Activated naive CD8-positive, alpha-beta T cell treated with anti-CD3 and anti-CD28 coated beads, Interleukin-2, amount 10 ng/mL, durations not matched to agents 7 days and 5 days (primary cell): ENCODE results near the gene KRT20. TPM values are rescaled to one million over a fixed set of nuclear protein-coding genes. Genes with fewer than 3 reads are reported as not detected.
"Not testable (repeated sequence)": the region's sequence is repeated elsewhere in the genome, so short reads cannot be mapped to it uniquely, and the experiment has no call there.

Experiments used
- ATAC-seq: fragments of 150-1000 bp; cut with Tn5 transposase; one replicate; pipeline ENCODE4 v1.10.0; 2021; ENCODE audit warnings: low read depth, moderate library complexity
- POLR2A ChIA-PET: fragments of 350-600 bp; sonication (Branson Sonifier 250); formaldehyde crosslinking; loops from one replicate; lab custom pipeline; 2021; ENCODE audit warnings: antibody characterized with exemption; lab: Charles Lee
- DNase-seq: peaks from one replicate; pipeline ENCODE4 v3.0.0; 2021
- H3K27ac Mint-ChIP-seq: one replicate; pipeline ENCODE4 v1.8.0; 2022; ENCODE audit warnings: mild to moderate bottlenecking, mixed read lengths
- H3K27me3 Mint-ChIP-seq: one replicate; pipeline ENCODE4 v1.8.0; 2022; ENCODE audit warnings: mild to moderate bottlenecking, moderate library complexity, mixed read lengths
- H3K36me3 Mint-ChIP-seq: one replicate; pipeline ENCODE4 v1.8.0; 2021; ENCODE audit warnings: mild to moderate bottlenecking, mixed read lengths
- H3K4me1 Mint-ChIP-seq: one replicate; pipeline ENCODE4 v1.8.0; 2021; ENCODE audit warnings: mixed read lengths
- H3K4me3 Mint-ChIP-seq: one replicate; pipeline ENCODE4 v1.8.0; 2022; ENCODE audit warnings: mild to moderate bottlenecking, moderate library complexity, mixed read lengths
- H3K9me3 Mint-ChIP-seq: one replicate; pipeline ENCODE4 v1.8.0; 2021; ENCODE audit warnings: mixed read lengths
- total RNA-seq, 2 experiments: library from RNA; stranded (reverse); gene quantifications; one replicate each; pipeline ENCODE4 v1.2.3, GENCODE V29; 2021

KRT20 gene, protein sequence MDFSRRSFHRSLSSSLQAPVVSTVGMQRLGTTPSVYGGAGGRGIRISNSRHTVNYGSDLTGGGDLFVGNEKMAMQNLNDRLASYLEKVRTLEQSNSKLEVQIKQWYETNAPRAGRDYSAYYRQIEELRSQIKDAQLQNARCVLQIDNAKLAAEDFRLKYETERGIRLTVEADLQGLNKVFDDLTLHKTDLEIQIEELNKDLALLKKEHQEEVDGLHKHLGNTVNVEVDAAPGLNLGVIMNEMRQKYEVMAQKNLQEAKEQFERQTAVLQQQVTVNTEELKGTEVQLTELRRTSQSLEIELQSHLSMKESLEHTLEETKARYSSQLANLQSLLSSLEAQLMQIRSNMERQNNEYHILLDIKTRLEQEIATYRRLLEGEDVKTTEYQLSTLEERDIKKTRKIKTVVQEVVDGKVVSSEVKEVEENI
- not detected for total RNA-seq

DNA sequence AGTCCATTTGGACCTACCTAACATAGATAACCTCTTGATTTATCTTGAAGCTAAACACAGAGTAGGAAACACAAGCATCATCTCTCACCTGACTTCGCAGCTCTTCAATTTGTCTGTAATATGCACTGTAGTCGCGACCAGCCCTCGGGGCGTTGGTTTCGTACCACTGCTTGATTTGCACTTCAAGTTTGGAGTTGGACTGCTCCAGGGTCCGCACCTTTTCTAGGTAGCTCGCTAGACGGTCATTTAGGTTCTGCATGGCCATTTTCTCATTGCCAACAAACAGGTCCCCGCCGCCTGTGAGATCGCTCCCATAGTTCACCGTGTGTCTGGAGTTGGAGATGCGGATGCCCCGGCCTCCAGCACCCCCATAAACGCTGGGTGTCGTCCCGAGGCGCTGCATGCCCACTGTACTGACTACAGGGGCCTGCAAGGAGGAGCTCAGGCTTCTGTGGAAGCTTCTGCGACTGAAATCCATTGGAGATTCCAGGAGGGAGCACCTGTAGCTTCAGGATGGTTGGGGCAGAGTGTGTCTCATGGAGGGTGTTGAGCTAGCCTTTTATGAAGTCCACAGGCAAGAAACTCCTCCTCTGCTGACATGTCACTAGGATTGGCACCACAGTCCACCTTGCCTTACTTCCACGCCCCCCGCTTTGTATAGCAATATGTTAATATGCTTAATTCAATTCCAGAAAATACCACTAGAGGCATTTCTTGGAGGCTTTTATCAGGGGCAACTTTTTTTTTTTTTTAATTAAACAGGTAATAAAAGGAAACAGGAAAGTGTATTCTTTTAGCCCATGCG lies at the start of gene KRT20:
KRT20 (minus strand) TSS at position 535 of the 805 bp plus-strand sequence; CDS start at position 478, 57 bp downstream.
- peaks cover 45% of the 10 kb centered on the region for H3K27me3 Mint-ChIP-seq
- H3K4me1 Mint-ChIP-seq, result no peaks in the 10 kb centered on the region
- DNase-seq (no peak), ATAC-seq (no peak)
- no peaks in the 10 kb centered on the region for H3K36me3 Mint-ChIP-seq
- H3K27ac Mint-ChIP-seq, result no peak within 1 kb of the TSS
- H3K4me3 Mint-ChIP-seq, result no peak within 1 kb of the TSS
- H3K9me3 Mint-ChIP-seq, result no peaks in the 10 kb centered on the region
- POLR2A ChIA-PET, result no interaction called here

DNA sequence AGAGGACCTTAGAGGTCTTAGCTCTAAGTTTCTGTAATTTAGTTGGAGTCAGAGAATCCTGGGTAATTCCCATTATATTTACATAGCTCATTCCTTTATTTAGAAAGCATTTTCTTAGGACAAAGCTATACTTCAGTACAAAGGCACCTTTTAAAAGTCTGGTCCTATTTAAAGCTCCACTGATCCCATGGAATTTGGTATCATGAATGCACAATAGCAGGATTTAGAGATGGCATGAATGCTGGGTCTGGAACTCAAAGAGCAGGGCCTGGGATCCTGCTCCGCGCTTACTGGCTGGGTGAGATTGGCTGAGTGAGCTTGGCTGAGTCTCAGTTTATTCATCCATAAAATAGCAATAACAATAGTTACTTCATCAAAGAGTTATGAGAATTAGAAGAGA lies 47.6 kb upstream of the KRT20 start:
- no peak for DNase-seq
- H3K4me3 Mint-ChIP-seq, result no peak overlapping the region
- H3K27me3 Mint-ChIP-seq, result peaks cover 15% of the 10 kb centered on the region
- H3K36me3 Mint-ChIP-seq, result no peaks in the 10 kb centered on the region
- no peak overlapping the region for H3K27ac Mint-ChIP-seq
- POLR2A ChIA-PET, result no interaction called here
- ATAC-seq, result no peak
- H3K4me1 Mint-ChIP-seq, result no peaks in the 10 kb centered on the region
- no peaks in the 10 kb centered on the region for H3K9me3 Mint-ChIP-seq

DNA sequence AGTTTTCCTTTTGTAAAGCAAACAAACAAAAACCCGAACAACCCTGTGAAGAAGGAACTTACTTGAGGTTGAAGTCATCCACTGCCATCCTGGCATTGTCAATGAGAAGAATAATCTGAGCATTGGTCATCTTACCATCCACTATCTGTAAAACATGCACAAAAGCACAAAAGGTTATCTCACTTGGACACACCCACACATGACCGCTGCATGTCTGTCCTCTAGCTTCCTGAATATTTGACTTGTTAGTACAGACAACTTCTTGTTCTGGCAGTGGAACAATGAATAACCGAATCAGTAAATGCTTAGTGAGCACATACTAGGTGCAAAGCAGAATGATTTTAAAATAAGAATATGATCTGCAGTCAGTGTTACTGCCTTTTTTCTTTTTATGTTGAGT lies 46.3 kb upstream of the KRT20 start:
- H3K4me1 Mint-ChIP-seq, result no peaks in the 10 kb centered on the region
- H3K27ac Mint-ChIP-seq, result no peak overlapping the region
- no peak for ATAC-seq
- peaks cover 23% of the 10 kb centered on the region for H3K27me3 Mint-ChIP-seq
- no peak overlapping the region for H3K4me3 Mint-ChIP-seq
- no peaks in the 10 kb centered on the region for H3K9me3 Mint-ChIP-seq
- no peak for DNase-seq
- H3K36me3 Mint-ChIP-seq, result no peaks in the 10 kb centered on the region
- POLR2A ChIA-PET, result no interaction called here

DNA sequence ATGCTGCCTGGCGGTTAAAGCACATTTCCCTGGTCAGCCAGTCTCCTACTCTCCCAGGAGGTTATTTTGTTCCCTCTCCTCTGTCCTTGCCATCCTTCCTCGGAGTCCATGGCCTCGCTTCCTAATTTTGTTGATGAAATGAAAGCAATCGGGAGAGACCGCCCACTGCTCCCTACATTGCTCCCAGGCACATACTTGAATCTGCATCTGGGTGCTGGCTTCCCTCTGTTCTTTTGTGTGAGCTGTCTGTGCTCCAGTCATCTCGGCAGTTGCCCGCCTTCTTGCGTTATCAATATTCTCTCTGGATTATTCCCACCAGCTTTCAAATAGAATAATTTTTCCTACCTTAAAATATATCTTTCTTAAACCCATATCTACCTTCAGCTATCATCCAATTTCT lies 41.3 kb upstream of the KRT20 start:
- no peaks in the 10 kb centered on the region for H3K36me3 Mint-ChIP-seq
- no peaks in the 10 kb centered on the region for H3K9me3 Mint-ChIP-seq
- peaks cover under 1% of the 10 kb centered on the region for H3K4me1 Mint-ChIP-seq
- no peak overlapping the region for H3K4me3 Mint-ChIP-seq
- ATAC-seq (no peak), DNase-seq (no peak)
- no peak overlapping the region for H3K27ac Mint-ChIP-seq
- peaks cover 15% of the 10 kb centered on the region for H3K27me3 Mint-ChIP-seq
- POLR2A ChIA-PET, result no interaction called here

DNA sequence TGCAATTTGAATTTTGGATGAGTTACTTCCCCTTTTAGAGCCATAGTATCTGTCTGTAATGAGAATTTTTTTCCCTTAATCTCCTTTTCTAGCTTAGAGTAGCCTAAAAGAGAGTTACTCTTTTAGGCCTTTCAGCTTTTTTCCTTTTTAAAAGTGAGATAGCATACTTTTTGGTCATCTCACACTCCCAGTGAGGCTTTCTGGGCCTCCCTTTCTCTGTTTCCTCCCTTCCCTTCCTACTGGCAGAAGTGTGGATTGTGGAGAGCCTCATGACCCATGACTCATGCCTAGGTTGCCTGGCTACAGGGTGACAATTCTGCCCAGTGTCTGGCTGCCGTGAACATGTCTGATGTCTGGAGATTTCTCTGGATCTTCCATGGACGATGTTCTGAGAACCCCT lies 37.2 kb upstream of the KRT20 start:
- peaks cover 3% of the 10 kb centered on the region for H3K4me1 Mint-ChIP-seq
- POLR2A ChIA-PET, result no interaction called here
- no peaks in the 10 kb centered on the region for H3K9me3 Mint-ChIP-seq
- no peak overlapping the region for H3K4me3 Mint-ChIP-seq
- peaks cover 13% of the 10 kb centered on the region for H3K27me3 Mint-ChIP-seq
- H3K27ac Mint-ChIP-seq, result no peak overlapping the region
- DNase-seq (no peak), ATAC-seq (no peak)
- no peaks in the 10 kb centered on the region for H3K36me3 Mint-ChIP-seq

GRCh38 chr17:40921026-40921425 lies 36.0 kb upstream of the KRT20 start:
- ATAC-seq (no peak), DNase-seq (no peak)
- no peak overlapping the region for H3K4me3 Mint-ChIP-seq
- no peaks in the 10 kb centered on the region for H3K9me3 Mint-ChIP-seq
- H3K27ac Mint-ChIP-seq, result no peak overlapping the region
- H3K27me3 Mint-ChIP-seq, result peaks cover 3% of the 10 kb centered on the region
- no peaks in the 10 kb centered on the region for H3K36me3 Mint-ChIP-seq
- POLR2A ChIA-PET, result interaction anchor here (0.7 kb wide), 1 partner anchor 739 kb away, joined by 4 read pairs; no protein-coding TSS in a partner anchor
- peaks cover 3% of the 10 kb centered on the region for H3K4me1 Mint-ChIP-seq

- ATAC-seq, H3K27me3 Mint-ChIP-seq, H3K36me3 Mint-ChIP-seq, H3K27ac Mint-ChIP-seq, H3K4me3 Mint-ChIP-seq, H3K9me3 Mint-ChIP-seq, H3K4me1 Mint-ChIP-seq, DNase-seq, POLR2A ChIA-PET: not testable (repeated sequence)
These were observed 32.1 kb upstream of the KRT20 start for GRCh38 chr17:40917116-40917515.

DNA sequence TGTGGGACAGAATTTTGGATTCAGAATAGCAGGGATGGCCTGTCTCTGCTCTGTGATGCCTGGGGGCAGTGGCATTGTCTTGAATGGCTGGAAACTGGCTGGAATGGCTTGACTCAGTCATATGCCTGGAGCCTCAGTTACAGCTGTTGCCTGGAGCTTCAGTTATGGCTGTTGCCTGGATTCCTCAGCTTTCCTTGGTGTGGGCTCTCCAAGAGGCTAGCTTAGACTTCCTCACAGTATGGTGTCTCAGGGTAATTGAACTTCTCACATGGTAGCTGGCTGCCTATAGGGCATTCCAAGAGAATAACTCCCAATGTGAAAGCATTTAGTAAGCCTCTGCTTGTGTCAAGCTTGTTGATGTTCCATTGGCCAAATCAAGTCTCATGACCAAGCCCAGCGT lies 31.3 kb upstream of the KRT20 start:
- no peak for ATAC-seq
- Mint-ChIP-seq H3K4me3 (no peak overlapping the region), H3K27me3 (no peaks in the 10 kb centered on the region), H3K4me1 (peaks cover 3% of the 10 kb centered on the region), H3K36me3 (no peaks in the 10 kb centered on the region), H3K27ac (no peak overlapping the region), H3K9me3 (no peaks in the 10 kb centered on the region)
- POLR2A ChIA-PET, result interaction anchor here (0.5 kb wide), 1 partner anchor 726 kb away, joined by 3 read pairs; no protein-coding TSS in a partner anchor
- no peak for DNase-seq

GRCh38 chr17:40915721-40916256 lies 30.7 kb upstream of the KRT20 start:
- Mint-ChIP-seq H3K27ac (no peak overlapping the region), H3K27me3 (peaks cover 4% of the 10 kb centered on the region), H3K36me3 (no peaks in the 10 kb centered on the region), H3K4me3 (no peak overlapping the region), H3K9me3 (no peaks in the 10 kb centered on the region), H3K4me1 (no peaks in the 10 kb centered on the region)
- no peak for ATAC-seq
- POLR2A ChIA-PET, result interaction anchor here (0.5 kb wide), 1 partner anchor 726 kb away, joined by 3 read pairs; no protein-coding TSS in a partner anchor
- DNase-seq, result no peak

DNA sequence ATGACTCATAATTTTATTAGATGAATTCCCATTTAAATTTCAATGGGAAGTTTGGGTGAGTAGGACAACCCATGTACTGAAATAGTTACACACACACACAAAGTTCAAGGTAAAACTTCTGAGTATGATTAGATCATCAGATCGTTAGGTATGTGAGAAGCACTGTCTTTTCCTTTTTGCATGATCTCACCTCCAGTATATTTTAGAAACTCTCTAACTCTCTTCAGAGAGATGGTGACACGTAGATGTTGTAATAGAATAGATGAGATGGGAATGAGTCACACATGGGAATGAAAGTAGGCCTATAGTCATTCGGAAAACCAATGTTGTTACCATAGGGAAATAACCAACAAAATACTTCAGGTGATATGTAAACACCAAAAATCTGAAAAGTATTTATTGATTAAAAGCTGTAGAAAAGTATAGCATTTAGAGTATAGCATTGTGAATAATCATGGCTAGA lies 30.2 kb upstream of the KRT20 start:
- H3K9me3 Mint-ChIP-seq, result no peaks in the 10 kb centered on the region
- DNase-seq (no peak), ATAC-seq (no peak)
- POLR2A ChIA-PET, result no interaction called here
- H3K36me3 Mint-ChIP-seq, result no peaks in the 10 kb centered on the region
- no peaks in the 10 kb centered on the region for H3K4me1 Mint-ChIP-seq
- H3K27me3 Mint-ChIP-seq, result peaks cover 7% of the 10 kb centered on the region
- no peak overlapping the region for H3K27ac Mint-ChIP-seq
- H3K4me3 Mint-ChIP-seq, result no peak overlapping the region

GRCh38 chr17:40914075-40914855 lies 29.2 kb upstream of the KRT20 start:
- no peaks in the 10 kb centered on the region for H3K4me1 Mint-ChIP-seq
- no peak for ATAC-seq
- DNase-seq, result no peak
- no peak overlapping the region for H3K4me3 Mint-ChIP-seq
- peaks cover 13% of the 10 kb centered on the region for H3K27me3 Mint-ChIP-seq
- POLR2A ChIA-PET, result no interaction called here
- no peak overlapping the region for H3K27ac Mint-ChIP-seq
- H3K9me3 Mint-ChIP-seq, result no peaks in the 10 kb centered on the region
- H3K36me3 Mint-ChIP-seq, result no peaks in the 10 kb centered on the region

- no peak for DNase-seq
- Mint-ChIP-seq H3K36me3 (no peaks in the 10 kb centered on the region), H3K4me3 (no peak overlapping the region), H3K9me3 (no peaks in the 10 kb centered on the region), H3K27me3 (peaks cover 24% of the 10 kb centered on the region), H3K27ac (no peak overlapping the region), H3K4me1 (no peaks in the 10 kb centered on the region)
- POLR2A ChIA-PET, result no interaction called here
- ATAC-seq, result no peak
These were observed 27.6 kb upstream of the KRT20 start for GRCh38 chr17:40912486-40913210.
